ENCODE data around the gene TNFSF13.
"Not testable (repeated sequence)": the region's sequence is repeated elsewhere in the genome, so short reads cannot be mapped to it uniquely, and the experiment has no call there.

The TNFSF13 gene

GRCh38 chr17:7591596-7591995 lies 33.0 kb downstream of the TNFSF13 start:
- no peak for DNase-seq (ENCODE audit: low spot score)

- DNase-seq (ENCODE audit: low spot score), result no peak
Measured at GRCh38 chr17:7592422-7593021, 34.0 kb downstream of the TNFSF13 start.

GRCh38 chr17:7593296-7593695 lies 34.7 kb downstream of the TNFSF13 start:
- no peak for DNase-seq (ENCODE audit: low spot score)

GRCh38 chr17:7597561-7597960 lies 39.0 kb downstream of the TNFSF13 start:
- DNase-seq (ENCODE audit: low spot score), result not testable (repeated sequence)

GRCh38 chr17:7606280-7606679 lies 47.7 kb downstream of the TNFSF13 start:
- DNase-seq (ENCODE audit: low spot score), result no peak

- DNase-seq (ENCODE audit: low spot score), result no peak
Measured at GRCh38 chr17:7610641-7611040, 52.1 kb downstream of the TNFSF13 start.

Measured in hepatic stellate cell (primary cell).